Kidney tubule cell (primary cell): ENCODE measurements around the gene CLDN20.
A peak's percentile ranks its signal among the peaks of the same experiment; 100 is the strongest.
"Not testable (repeated sequence)": the region's sequence is repeated elsewhere in the genome, so short reads cannot be mapped to it uniquely, and the experiment has no call there.

ENCODE experiments used
- DNase-seq: peaks from one replicate; pipeline ENCODE4 v3.0.0-alpha.2; 2018; ENCODE audit warnings: low spot score

The CLDN20 gene, protein sequence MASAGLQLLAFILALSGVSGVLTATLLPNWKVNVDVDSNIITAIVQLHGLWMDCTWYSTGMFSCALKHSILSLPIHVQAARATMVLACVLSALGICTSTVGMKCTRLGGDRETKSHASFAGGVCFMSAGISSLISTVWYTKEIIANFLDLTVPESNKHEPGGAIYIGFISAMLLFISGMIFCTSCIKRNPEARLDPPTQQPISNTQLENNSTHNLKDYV

DNA sequence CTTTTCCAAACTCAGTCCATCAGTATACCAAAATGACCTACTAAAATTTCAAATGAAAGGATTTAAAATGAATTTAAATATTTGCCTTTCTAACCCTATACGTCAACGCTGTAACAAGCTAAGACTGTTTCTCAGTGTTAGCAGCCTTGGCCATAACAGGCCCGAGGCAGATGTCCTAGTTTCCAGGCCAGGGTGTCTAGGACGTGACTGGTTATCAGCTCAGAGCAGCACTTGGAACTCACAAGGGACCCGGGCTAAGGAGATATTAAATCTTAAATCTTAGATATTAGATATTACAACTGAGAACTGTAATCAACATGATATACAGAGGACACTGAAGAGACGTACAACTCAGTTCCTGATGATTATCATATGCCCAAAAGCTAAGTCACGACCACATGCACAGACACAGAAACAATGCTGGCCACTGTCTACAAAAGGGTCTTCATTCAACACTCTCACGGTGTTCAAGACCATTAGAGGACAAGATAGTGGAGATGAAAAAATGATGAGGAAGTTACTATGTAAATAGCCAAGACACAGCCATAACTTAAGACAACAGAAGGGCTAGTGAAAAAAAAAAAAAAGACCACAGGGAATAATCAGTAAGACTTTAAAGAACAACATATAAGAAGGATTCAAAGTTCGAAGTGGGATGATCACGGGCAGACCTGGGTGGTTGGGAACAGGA, at the start of gene CLDN20:
Gene CLDN20 (plus strand): TSS at position 641 of the 691 bp plus-strand sequence. CDS start 11,707 bp downstream, outside the sequence.
- DNase-seq, result no peak

DNA sequence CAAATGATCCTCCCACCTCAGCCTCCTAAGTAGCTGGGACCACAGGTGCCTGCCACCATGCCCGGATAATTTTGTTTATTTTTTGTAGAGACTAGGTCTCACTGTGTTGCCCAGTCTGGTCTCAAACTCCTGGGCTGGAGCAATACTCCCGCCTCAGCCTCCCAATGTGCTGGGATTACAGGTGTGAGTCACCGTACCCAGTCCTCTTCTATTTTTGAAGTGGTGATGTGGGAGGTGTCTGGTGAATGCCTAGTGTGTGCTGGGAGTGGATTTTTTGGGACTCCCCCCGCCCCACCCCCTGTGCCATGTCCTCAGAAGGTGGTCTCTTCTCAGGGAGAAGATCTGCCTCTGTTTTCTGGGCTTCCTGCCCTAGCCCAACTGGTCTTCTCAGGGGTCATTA, 47.9 kb upstream of the CLDN20 start:
- DNase-seq, result no peak

DNA sequence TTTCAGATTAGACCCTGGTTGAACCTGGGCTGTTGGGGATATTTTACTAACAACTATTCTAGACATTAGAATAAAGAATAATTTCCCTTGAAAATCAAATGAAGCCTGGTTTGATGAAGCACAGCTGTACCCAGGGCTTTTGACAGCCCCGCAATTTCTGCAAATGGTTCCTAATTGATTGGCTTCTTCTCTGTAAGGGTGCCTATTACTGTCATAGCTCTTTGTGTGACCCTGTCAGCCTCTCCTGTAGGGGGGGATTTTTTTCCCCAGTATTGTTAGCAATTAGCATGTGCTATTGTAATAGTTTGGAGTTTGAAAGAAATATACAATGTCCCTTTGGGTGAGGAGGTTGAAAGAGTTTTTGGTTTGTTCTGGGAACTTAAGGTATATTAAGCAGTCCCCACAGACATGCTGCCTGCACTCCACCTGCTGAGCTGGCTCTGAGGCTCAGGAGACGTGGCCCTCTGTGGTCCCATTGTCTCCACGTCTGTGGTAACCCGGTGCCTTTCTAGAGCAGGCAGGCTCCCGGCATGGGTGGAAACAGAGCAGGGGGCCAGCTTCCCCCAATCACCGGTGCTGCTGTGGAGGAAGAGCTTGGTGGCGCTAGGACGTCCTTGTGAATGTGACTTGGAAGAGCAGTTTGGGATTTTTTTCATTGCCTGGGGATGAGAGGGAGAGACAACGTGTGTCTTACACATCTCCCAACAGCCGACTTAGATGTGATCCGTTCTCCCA, 47.3 kb upstream of the CLDN20 start:
- no peak for DNase-seq

DNA sequence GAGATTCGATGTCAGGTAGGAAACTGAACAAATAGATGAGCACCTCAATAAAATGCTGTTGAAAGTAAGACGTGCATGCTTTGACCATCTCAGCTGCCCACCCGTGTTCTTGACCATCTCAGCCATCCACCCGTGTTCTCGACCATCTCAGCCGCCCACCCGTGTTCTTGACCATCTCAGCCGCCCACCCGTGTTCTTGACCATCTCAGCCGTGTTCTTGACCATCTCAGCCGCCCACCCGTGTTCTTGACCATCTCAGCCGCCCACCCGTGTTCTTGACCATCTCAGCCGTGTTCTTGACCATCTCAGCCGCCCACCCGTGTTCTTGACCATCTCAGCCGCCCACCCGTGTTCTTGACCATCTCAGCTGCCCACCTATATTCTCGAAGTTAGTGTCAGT, 45.1 kb upstream of the CLDN20 start:
- DNase-seq, result not testable (repeated sequence)

DNA sequence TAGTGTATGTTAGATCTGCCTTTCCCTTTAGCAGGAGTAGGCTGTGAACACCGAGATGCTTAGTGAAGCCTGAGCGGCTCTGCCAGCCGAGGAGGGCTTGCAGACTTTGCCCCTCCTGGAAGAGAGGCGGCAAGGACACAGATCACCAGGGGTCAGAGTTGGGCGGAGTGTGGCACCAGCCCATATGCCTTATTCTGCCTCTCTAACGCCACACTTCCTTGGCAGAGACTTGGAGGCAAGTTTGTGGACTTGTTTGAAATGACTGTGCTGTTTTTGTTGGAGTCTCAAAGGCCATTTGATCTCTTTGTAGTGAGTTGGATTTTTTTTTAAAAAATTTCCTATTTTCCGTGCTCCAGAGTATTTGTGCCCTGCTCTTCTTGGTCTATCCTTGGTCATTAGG, 44.5 kb upstream of the CLDN20 start:
- no peak for DNase-seq

DNA sequence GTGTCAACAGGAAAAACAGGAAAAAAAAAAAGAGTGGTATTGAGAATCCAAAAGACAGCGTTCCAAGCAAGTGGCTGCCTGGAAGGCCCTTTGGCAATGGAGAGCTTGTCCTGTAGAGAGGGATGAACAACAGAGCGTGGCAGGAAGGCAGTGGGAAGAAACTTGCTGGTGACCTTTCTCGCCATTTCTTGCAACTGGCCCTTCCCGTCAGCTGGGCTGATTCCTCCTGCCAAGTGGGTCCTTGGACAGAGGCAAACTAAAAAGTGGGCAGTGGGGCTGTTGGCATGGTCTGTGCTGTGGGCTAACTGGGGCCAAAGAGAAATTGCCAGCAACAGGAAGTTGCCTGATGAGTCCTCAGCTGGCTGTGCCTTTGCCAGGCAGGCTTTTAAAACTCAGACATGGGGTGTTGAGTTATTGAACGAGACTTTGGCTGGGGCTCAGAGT, 43.9 kb upstream of the CLDN20 start:
- DNase-seq, result no peak

DNA sequence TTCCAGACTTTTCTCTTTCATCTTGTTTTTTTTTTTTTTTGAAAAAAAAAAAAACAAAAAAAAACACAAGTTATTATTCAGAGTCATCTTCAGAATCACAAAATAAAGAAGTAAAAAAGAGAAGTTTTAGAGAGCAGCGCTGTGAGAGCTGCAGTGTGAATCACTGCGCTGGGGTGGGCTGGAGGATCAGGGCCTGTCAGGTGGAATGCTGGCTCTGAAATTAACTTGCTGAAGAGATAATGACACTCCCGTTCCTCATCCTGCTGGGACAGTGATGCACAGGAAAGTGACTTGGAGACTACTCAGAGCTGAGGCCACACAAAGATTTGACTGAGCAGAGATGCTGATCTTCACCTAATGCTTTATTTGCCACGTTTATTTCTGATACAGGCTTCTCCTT, 42.7 kb upstream of the CLDN20 start:
- DNase-seq, result no peak

DNA sequence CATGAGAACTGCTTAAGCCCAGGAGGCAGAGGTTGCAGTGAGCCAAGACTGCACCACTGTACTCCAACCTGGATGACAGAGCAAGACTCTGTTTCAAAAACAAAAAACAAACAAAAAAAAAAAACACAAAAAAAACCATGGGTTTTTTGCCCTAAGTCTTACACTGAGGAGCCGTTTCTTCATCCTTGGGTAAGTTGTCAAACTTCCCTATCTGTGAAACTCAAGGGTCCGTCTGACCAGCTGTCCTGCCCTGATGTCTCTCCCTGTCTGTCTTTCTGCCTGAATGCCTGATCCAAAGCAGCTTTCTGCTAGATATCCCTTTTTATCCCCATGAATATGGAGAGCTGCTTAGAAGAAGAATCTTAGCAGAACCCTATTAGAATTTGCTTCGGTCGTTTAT, 41.3 kb upstream of the CLDN20 start:
- no peak for DNase-seq

DNA sequence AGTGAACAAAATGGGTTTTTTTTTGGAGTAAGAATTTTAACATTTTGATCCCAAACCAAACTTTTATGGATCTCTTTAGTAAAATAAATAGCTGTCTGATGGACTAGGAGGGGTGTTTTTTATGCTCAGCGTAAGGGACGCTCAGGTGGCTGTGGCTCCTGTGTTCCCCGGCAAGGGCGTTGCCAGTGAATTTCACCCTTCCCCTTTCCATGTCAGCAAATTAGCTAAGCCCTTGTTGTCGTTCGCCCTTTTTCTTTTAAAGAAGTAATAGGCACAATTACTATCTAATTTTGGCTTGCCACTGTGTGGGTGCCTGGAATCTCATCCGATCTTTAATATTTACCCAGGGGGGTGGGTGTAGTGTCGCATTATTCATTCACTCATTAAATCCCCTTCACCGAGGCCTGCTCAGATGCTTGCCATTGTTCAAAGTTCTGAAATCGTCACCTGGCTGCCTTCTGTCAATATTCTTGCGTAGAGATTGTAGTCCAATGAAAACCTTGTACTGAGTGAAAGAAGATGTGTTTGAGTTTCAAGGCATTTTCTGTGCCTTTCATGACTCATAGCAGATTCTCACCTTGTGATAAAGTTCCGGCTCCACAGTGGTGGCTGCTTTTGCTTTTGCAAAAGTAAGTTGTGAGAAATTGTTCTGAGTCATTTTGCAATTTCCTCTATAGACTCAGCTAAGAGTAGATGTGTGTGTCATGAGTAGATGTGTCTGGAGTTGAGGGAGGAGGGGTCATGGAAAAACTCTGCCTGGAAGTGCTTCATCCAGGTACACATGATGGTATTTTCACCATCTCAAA, 40.0 kb upstream of the CLDN20 start:
- DNase-seq, result peak; percentile 97

DNA sequence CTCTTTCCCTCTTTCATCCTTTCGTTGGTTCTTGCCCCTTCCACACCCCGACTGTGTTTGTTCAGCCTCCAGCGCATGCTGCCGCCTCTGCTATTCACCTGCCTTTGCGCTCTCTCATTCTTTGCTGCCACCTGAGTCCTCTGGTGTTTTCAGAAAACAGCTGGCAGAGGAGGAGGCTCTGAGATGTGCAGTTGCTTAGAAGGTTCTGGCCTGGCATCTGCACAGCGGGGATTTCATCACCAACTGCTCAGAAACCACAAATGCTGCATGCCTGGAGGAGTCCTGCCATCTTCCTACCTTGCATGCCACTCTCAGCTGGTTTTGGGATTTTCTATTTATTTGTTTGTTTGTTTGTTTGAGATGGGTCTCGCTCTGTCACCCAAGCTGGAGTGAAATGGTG, 39.2 kb upstream of the CLDN20 start:
- no peak for DNase-seq

DNA sequence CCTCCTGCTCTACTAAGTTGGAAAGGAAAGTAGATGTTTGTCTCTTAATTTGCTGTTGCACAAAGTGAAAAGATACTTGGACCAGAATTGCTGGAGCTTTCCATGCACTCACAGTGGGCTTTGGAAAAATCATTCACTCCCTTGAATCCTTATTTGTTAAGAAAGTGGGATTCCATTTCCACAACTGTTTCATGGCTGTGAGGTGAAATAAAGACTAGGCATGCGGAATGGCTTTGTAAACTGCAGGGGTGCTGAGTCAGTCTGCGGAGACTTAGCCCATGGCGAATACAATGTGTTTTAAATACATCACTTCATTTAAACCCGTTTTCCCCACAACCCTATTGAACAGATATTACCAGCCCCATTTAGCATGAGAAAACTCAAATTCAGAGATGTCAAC, 36.8 kb upstream of the CLDN20 start:
- DNase-seq, result no peak

DNA sequence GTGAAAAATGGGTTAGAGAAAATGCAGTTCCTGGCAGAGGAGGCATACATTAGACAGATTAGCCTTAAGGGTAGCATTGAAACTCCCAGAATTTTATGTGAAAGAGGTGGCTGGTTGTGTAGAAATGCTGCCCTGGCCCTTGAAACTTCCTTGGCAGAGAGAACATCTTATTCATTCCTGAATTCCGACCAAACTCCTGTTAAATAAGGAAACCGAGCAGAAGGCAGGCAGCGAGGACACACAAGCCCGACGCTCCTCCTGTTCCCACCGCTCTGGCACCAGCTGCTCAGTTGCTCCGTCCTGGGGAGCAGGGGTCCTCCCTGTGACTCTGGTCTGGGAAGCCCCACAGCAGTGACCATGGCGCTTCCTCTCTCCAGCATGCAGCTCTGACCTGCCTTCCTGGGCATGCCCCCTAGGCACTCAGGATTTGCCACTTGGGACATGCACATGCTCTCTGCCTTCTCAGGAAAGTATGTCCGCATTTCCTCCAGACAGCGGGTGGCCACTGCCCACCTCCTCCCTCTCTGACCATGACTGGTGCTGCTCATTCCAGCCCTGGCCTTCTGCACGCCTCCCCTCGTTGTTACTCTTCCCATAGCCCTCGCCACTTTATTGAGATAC, 35.2 kb upstream of the CLDN20 start:
- DNase-seq, result no peak

DNA sequence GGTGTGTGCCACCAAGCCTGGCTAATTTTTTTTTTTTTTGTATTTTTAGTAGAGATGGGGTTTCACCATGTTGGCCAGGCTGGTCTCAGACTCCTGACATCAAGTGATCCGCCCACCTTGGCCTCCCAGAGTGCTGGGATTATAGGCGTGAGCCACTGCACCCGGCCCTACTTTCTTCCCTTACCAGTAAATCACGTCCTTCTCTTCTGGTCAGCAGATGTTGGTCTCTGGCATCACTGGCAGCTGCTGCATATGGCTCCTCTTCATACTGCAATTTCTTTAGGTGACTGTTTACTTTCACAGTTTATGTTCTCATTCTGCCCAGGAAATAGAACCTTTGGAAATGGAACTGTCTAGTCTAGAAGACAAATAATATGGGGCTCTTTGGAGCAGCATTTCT, 32.8 kb upstream of the CLDN20 start:
- DNase-seq, result not testable (repeated sequence)

DNA sequence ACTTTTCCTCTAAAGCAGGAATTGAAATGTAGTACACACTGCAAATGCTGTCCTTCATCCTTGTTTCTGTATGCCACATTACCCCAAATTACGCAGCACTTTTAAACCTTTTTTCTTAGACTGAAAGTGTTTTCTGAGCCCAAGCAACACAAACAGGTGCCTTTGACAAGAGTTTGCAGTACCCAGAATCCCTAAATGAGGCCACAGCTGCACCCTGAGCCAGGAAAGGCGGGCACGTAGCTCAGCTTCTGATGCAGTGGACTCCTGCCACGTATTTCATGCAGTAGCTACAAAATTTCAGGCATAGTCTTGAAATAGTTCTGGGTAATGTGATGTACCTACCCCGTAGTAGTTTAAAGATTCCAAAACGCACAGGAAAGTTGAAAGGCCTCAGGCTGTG, 31.0 kb upstream of the CLDN20 start:
- DNase-seq, result no peak

DNA sequence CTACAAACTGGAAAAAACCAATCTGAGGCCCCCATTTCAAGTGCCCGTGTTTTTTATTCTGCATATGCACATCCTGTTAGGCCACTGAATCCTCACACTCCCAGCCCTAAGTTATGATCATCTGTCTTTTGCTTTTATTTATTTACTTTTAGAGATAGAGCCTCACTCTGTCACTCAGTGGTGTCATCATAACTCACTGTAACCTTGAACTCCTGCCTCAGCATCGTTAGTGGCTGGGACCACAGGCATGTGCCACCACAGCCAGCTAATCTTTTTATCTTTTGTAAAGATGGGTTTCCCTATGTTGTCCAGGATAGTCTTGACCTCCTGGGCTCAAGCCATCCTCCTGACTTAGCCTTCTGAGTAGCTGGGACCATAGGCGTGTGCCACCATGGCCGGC, 29.6 kb upstream of the CLDN20 start:
- no peak for DNase-seq

DNA sequence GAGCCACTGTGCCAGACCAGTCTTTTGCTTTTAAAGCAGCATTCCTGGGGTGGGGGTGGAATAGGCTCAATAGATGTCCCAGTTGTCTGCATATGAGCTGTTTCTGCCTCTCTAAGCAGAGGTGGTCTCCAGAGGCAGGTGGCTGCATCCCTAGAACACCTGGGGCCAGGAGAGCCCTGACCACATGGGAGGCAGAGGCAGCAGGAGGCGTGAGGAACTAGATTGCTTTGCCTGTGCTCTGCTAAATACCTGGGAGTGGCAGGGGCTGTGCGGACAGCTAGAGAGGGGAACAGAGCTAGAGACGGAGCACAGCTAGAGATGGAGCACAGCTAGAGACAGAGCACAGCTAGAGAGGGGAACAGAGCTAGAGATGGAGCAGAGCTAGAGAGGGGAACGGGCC, 29.1 kb upstream of the CLDN20 start:
- no peak for DNase-seq

DNA sequence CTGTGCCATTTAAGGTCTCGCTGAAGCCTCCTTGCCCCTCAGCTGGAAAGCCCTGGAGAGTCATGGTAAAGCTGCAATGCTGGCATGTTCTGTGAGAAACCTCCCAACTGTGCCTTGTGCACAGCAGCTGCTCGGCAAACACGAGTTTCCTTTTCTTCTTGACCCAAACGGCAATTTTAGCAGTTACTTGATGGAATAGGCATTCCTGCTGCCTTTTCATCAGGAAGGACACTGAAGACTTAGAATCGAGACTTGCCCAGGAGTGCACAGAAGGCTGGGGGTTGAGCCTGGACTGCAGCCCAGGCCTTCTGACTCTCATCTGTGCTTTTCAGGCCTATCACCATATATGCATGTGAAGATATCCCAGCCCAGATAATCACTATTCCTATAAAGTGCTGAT, 28.7 kb upstream of the CLDN20 start:
- no peak for DNase-seq

DNA sequence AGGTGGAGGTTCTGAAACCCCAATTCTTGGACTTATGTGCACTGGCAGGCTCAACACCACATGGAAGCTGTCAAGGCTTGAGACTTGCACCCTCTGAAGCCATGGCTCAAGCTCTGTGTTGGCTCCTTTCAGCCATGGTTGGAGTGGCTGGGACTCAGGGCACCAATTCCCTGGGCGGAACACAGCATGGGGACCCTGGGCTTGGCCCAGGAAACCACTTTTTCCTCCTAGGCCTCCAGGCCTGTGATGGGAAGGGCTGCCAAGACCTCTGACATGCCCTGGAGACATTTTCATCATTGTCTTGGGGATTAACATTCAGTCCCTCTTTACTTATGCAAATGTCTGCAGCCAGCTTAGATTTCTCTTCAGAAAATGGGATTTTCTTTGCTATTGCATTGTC, 26.2 kb upstream of the CLDN20 start:
- DNase-seq, result no peak

DNA sequence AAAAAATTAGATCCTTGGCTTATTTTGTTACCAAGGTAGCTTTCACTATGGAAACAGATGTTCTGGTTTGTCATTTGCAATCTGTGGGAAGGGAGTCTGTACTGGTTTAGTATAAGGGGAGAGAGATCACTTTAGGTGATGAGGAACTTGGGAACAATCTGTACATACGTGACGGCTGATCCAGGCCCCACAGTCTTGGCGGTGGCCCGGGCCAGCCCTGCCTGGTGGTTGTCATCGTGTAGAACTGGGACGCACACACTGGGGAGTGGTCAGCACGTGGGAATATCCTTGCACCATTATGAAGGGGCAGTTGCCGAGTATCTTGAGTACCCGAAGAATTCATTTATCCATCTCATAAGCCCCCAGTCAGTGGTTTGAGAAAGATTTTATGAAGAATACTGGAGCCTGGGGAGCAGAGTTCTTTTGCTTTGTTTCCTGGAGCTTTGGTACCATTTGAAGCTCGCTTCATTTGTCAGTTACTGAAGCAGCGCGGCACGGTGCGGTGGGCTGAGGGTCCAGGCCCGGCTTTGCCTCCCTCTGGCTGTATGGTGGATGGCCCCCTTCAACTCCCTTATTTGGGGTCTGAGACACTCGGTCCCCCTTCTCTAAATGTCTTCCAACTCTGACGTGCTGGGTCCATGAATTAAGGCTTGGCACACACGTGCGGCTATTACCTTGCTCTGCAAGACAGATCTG, 22.8 kb upstream of the CLDN20 start:
- DNase-seq, result no peak

DNA sequence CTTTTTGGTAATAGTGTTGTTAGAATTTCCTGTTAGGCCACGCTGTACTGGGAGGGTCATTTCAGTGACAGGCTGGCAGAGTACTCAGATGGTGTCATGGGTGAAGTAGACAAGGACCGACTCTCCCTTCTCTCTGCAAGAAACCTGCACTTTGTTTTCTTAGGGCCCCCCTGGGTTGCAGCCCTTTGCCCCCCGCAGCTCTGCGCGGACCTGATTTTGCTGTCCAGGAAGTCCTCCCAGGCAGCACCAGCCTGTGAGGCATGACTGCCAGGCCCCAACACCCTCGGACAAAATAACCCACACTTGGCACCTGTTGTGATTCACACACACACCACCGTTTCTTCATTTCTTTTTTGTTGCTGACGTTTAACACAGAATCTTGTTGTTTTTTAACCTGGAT, 21.8 kb upstream of the CLDN20 start:
- peak; percentile 17 for DNase-seq

DNA sequence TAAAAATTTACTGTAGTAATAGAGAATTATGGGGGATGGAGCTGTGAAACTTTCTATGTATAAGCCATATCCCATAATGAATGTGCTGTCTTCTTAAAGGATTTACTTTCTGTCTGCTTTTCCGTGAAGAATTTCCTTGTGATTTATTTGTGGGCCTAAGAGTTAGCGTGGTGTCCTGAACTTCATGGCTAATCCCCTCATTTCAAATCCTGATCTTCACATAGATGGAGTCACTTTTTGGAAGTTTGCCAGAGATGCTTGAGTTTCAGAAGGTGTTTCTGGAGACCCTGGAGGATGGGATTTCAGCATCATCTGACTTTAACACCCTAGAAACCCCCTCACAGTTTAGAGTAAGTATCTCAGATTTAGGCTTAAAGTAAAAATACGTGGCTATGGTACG, 19.4 kb upstream of the CLDN20 start:
- no peak for DNase-seq
